Activated naive CD8-positive, alpha-beta T cell treated with anti-CD3 and anti-CD28 coated beads, Interleukin-2, amount 10 ng/mL, durations not matched to agents 7 days and 5 days (primary cell): ENCODE data around the gene CER1. TPM values are rescaled to one million over a fixed set of nuclear protein-coding genes. Genes with fewer than 3 reads are reported as not detected.

Experiments
- total RNA-seq, 2 experiments: library from RNA; stranded (reverse); gene quantifications; one replicate each; pipeline ENCODE4 v1.2.3, GENCODE V29; 2021

The CER1 gene
- total RNA-seq, 2 experiments from 2014 or later = not detected

Other genes with a start within 250 kb of the CER1 start
- 1 to 10 TPM; 6.0 to 7.3 TPM for gene ZDHHC21, start 29.3 kb downstream of the CER1 start, total RNA-seq
- not detected for gene FREM1, start 187.7 kb upstream of the CER1 start, total RNA-seq